ENCODE results near the gene RANBP10.
"Not testable (repeated sequence)": the region's sequence is repeated elsewhere in the genome, so short reads cannot be mapped to it uniquely, and the experiment has no call there.

Gene RANBP10

GRCh38 chr16:67779256-67780014 lies 26.9 kb downstream of the RANBP10 start:
- DNase-seq (ENCODE audit: low read depth in 2 of 2), result no peak

- no peak for DNase-seq (ENCODE audit: low read depth in 2 of 2)
Measured at GRCh38 chr16:67775273-67775672, 31.1 kb downstream of the RANBP10 start.

GRCh38 chr16:67774457-67774853 lies 31.9 kb downstream of the RANBP10 start:
- DNase-seq (ENCODE audit: low read depth in 2 of 2), result no peak

GRCh38 chr16:67773569-67774456 lies 32.5 kb downstream of the RANBP10 start:
- no peak for DNase-seq (ENCODE audit: low read depth in 2 of 2)

GRCh38 chr16:67773099-67773498 lies 33.3 kb downstream of the RANBP10 start:
- DNase-seq (ENCODE audit: low read depth in 2 of 2), result no peak

GRCh38 chr16:67770346-67770991 lies 35.9 kb downstream of the RANBP10 start:
- no peak for DNase-seq (ENCODE audit: low read depth in 2 of 2)

GRCh38 chr16:67767953-67768352 lies 38.4 kb downstream of the RANBP10 start:
- no peak for DNase-seq (ENCODE audit: low read depth in 2 of 2)

GRCh38 chr16:67766291-67766690 lies 40.1 kb downstream of the RANBP10 start:
- no peak for DNase-seq (ENCODE audit: low read depth in 2 of 2)

- DNase-seq (ENCODE audit: low read depth in 2 of 2), result no peak
Measured at GRCh38 chr16:67764158-67764667, 42.1 kb downstream of the RANBP10 start.

- DNase-seq (ENCODE audit: low read depth in 2 of 2), result no peak
Measured at GRCh38 chr16:67763066-67763465, 43.3 kb downstream of the RANBP10 start.

GRCh38 chr16:67762385-67762784 lies 44.0 kb downstream of the RANBP10 start:
- no peak for DNase-seq (ENCODE audit: low read depth in 2 of 2)

- no peak for DNase-seq (ENCODE audit: low read depth in 2 of 2)
Measured at GRCh38 chr16:67761924-67762323, 44.4 kb downstream of the RANBP10 start.

- no peak for DNase-seq (ENCODE audit: low read depth in 2 of 2)
Measured at GRCh38 chr16:67760956-67761230, 45.5 kb downstream of the RANBP10 start.

- no peak for DNase-seq (ENCODE audit: low read depth in 2 of 2)
Measured at GRCh38 chr16:67760206-67760955, 46.0 kb downstream of the RANBP10 start.

- DNase-seq (ENCODE audit: low read depth in 2 of 2), result no peak
Measured at GRCh38 chr16:67758966-67759365, 47.4 kb downstream of the RANBP10 start.

- no peak for DNase-seq (ENCODE audit: low read depth in 2 of 2)
Measured at GRCh38 chr16:67758006-67758405, 48.4 kb downstream of the RANBP10 start.

GRCh38 chr16:67752641-67753040 lies 53.7 kb downstream of the RANBP10 start:
- no peak for DNase-seq (ENCODE audit: low read depth in 2 of 2)

- DNase-seq (ENCODE audit: low read depth in 2 of 2), result not testable (repeated sequence)
Measured at GRCh38 chr16:67751331-67751730, 55.0 kb downstream of the RANBP10 start.

GRCh38 chr16:67750466-67750865 lies 55.9 kb downstream of the RANBP10 start:
- DNase-seq (ENCODE audit: low read depth in 2 of 2), result no peak

GRCh38 chr16:67749436-67750078 lies 56.8 kb downstream of the RANBP10 start:
- DNase-seq (ENCODE audit: low read depth in 2 of 2), result no peak

GRCh38 chr16:67748834-67749233 lies 57.5 kb downstream of the RANBP10 start:
- no peak for DNase-seq (ENCODE audit: low read depth in 2 of 2)

Measured in stimulated activated CD8-positive, alpha-beta memory T cell treated with anti-CD3 and anti-CD28 coated beads, Interleukin-2, amount 100 ng/mL, for 1 hour (primary cell).